ENCODE data around the gene ADGRG7. TPM values are rescaled to one million over a fixed set of nuclear protein-coding genes. Genes with fewer than 3 reads are reported as not detected.

ADGRG7 gene
- total and polyA plus RNA-seq, 2 donors from 2014 or later = not detected

DNA sequence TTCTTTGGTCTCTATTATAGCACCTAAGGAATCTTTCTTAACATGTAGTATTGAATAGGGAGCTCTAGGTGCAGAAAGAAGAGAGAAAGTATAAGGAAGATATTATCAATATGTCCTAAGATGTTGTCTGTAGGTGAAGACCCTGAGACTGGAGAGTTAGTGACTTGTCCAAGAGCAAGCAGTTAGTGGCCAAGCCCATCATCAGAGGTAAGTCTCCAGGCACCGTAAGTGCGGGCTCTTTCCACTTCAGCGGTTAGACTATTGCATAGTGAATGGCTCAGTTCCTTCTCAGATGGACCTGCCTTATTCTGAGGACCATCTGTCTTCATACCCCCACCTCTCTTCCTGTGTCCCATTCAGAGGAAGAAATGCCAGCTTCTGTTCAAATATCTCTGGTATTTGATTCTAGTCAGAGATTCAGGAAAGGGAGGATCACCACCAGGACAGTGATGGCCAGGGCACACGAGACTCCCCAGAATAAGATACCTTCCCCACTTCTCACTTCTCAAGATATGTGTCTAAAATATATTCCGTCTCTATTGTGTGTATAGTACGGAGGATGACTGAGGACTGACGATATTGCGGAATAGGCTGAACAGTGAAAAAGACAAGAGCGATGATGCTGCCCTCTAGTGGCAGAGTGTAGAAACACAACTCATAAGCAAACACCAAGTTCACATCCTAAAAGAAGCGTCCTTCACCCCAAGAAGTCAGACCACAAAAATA lies 19.1 kb upstream of the ADGRG7 start:
- FAIRE-seq (peak; percentile 82), DNase-seq (peak in 3 of 5 donors; percentile 49 to 88 (median 78))
- intact Hi-C loops (cut with DNase I) = no loop called here
- Histone ChIP-seq H3K9me3 (ENCODE audit: control insufficient read depth in 2 of 3, insufficient read depth in 1 of 3, low read length in 3 of 3) (no peaks in the 10 kb centered on the region), H3K4me3 (ENCODE audit: low read length in 3 of 3) (peak overlapping the region in 2 of 3 donors; percentile 10 to 37), H3K4me1 (ENCODE audit: control insufficient read depth in 2 of 3, insufficient read depth in 2 of 3, low read depth in 1 of 3, low read length in 3 of 3) (peaks cover 0 to 2% (median 0%) of the 10 kb centered on the region in 3 donors), H3K27ac (ENCODE audit: low read depth in 2 of 2, low read length in 2 of 2) (no peak overlapping the region), H3K9ac (ENCODE audit: low read length in 3 of 3) (no peak overlapping the region), H3K27me3 (ENCODE audit: control insufficient read depth, insufficient read depth, low read length) (no peaks in the 10 kb centered on the region), H3K36me3 (ENCODE audit: control insufficient read depth in 2 of 3, insufficient read depth in 3 of 3, low read length in 3 of 3) (no peaks in the 10 kb centered on the region)
- TF ChIP-seq, protein P1, sequence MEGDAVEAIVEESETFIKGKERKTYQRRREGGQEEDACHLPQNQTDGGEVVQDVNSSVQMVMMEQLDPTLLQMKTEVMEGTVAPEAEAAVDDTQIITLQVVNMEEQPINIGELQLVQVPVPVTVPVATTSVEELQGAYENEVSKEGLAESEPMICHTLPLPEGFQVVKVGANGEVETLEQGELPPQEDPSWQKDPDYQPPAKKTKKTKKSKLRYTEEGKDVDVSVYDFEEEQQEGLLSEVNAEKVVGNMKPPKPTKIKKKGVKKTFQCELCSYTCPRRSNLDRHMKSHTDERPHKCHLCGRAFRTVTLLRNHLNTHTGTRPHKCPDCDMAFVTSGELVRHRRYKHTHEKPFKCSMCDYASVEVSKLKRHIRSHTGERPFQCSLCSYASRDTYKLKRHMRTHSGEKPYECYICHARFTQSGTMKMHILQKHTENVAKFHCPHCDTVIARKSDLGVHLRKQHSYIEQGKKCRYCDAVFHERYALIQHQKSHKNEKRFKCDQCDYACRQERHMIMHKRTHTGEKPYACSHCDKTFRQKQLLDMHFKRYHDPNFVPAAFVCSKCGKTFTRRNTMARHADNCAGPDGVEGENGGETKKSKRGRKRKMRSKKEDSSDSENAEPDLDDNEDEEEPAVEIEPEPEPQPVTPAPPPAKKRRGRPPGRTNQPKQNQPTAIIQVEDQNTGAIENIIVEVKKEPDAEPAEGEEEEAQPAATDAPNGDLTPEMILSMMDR (IDR thresholded peaks at IDR 0.05; ENCODE audit: borderline replicate concordance, extremely low read depth, insufficient read depth) = peak; percentile 86

GRCh38 chr3:100590840-100591147 lies 18.6 kb upstream of the ADGRG7 start:
- no peaks in the 10 kb centered on the region for H3K27me3 ChIP-seq (ENCODE audit: control insufficient read depth, insufficient read depth, low read length)
- TF ChIP-seq, protein P1 (IDR thresholded peaks at IDR 0.05; ENCODE audit: borderline replicate concordance, extremely low read depth, insufficient read depth) = no peak
- no peak overlapping the region for H3K9ac ChIP-seq (ENCODE audit: low read length in 3 of 3)
- peak overlapping the region in 1 of 3 donors; percentile 20 for H3K4me3 ChIP-seq (ENCODE audit: low read length in 3 of 3)
- DNase-seq = no peak
- H3K36me3 ChIP-seq (ENCODE audit: control insufficient read depth in 2 of 3, insufficient read depth in 3 of 3, low read length in 3 of 3) = no peaks in the 10 kb centered on the region
- intact Hi-C loops (cut with DNase I) = no loop called here
- FAIRE-seq = no peak
- no peak overlapping the region for H3K27ac ChIP-seq (ENCODE audit: low read depth in 2 of 2, low read length in 2 of 2)
- H3K9me3 ChIP-seq (ENCODE audit: control insufficient read depth in 2 of 3, insufficient read depth in 1 of 3, low read length in 3 of 3) = no peaks in the 10 kb centered on the region
- peaks cover 0 to 2% (median 0%) of the 10 kb centered on the region in 3 donors for H3K4me1 ChIP-seq (ENCODE audit: control insufficient read depth in 2 of 3, insufficient read depth in 2 of 3, low read depth in 1 of 3, low read length in 3 of 3)

DNA sequence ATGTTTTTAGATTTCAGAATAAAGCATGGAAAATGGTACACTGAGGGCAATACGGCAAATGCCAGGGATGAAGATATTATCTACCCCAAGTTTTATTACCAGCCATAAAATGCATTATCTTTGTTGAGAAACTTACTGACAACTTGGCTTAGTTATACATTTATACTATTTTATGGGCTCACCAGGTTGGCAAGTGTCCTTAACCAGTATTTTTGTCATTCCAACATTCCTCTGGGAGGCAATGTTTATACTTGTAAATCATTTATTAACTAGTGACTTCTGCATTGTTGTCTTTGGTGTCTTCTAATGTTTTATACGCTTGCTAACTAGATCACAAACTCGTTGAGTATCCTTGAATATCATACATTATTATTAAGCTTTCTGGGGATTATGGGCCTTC lies 18.0 kb upstream of the ADGRG7 start:
- peak overlapping the region in 1 of 3 donors; percentile 20 for H3K4me3 ChIP-seq (ENCODE audit: low read length in 3 of 3)
- H3K9ac ChIP-seq (ENCODE audit: low read length in 3 of 3) = no peak overlapping the region
- no peaks in the 10 kb centered on the region for H3K9me3 ChIP-seq (ENCODE audit: control insufficient read depth in 2 of 3, insufficient read depth in 1 of 3, low read length in 3 of 3)
- DNase-seq (peak in 1 of 5 donors; percentile 16), FAIRE-seq (peak; percentile 78)
- no peaks in the 10 kb centered on the region for H3K27me3 ChIP-seq (ENCODE audit: control insufficient read depth, insufficient read depth, low read length)
- H3K4me1 ChIP-seq (ENCODE audit: control insufficient read depth in 2 of 3, insufficient read depth in 2 of 3, low read depth in 1 of 3, low read length in 3 of 3) = peaks cover 0 to 2% (median 0%) of the 10 kb centered on the region in 3 donors
- no peaks in the 10 kb centered on the region for H3K36me3 ChIP-seq (ENCODE audit: control insufficient read depth in 2 of 3, insufficient read depth in 3 of 3, low read length in 3 of 3)
- TF ChIP-seq, protein P1 (IDR thresholded peaks at IDR 0.05; ENCODE audit: borderline replicate concordance, extremely low read depth, insufficient read depth) = no peak
- no peak overlapping the region for H3K27ac ChIP-seq (ENCODE audit: low read depth in 2 of 2, low read length in 2 of 2)
- intact Hi-C loops (cut with DNase I) = no loop called here
